SH-SY5Y (cell line): ENCODE results near the gene DRD3.

ENCODE experiments used
- GATA2 ChIP-seq: IDR thresholded peaks from 2 replicates; pipeline ENCODE4 v1.6.1; 2011; ENCODE audit warnings: mild to moderate bottlenecking, low read depth, low read length
- GATA3 ChIP-seq: IDR thresholded peaks from 2 replicates; pipeline ENCODE4 v1.6.1; 2011; ENCODE audit warnings: low read depth, mild to moderate bottlenecking, low read length, moderate library complexity

Gene DRD3

DNA sequence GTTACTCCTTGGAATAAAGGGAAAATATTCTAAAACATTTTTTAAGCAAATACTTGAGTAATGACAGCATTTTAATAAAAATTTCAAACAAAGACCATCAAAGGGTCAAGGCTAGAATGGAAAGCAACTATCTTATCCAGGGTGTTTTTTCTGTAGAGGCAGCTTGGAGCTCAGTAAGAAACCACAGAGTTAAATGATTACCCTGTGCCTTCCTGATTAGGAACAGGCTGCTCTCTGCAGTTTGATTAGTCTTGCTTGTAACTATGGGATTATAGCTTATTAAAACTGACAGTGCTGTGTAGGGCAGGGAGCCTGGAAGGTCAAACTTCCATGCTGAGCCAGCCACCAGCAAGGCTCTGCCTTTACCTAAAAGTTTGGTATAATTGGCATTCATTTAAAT is 89.2 kb downstream of the DRD3 start:
- TF ChIP-seq GATA3: no peak

DNA sequence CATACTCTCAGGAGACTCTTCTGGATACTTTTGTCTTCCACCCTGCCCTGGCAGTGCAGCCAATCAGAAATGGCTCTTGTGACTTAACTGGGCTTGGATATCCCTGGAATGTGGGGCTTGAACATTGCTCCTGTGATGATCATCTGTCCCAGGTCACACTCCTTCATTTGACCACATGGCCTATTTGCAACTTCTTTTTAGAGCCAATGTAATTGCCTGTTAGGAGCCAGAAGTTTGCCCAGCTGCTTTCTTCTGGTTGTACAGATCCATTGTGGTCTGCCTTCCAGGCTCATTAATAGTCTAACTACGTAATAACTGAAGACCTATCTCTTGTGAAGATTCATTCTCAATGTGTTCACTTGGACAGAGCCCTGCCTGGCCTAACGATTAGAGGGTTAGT is 92.5 kb downstream of the DRD3 start:
- TF ChIP-seq GATA2: no peak

DNA sequence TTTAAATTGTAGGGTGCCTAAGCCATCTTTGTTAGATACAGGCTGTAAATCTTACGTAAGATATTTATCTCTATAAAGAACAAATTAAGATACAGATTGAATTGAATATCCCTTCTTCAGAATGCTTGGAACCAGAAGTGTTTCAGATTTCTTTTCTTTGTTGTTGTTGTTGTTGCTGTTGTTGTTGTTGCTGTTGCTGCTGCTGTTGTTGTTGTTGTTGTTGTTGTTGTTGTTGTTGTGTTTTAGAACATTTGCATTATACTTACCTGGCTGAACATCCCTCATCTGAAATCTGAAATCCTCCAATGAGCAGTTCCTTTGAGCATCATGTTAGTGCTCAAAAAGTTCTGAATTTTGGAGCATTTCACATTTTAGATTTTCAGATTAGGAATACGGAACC is 95.7 kb downstream of the DRD3 start:
- TF ChIP-seq GATA3 (no peak), GATA2 (no peak)

DNA sequence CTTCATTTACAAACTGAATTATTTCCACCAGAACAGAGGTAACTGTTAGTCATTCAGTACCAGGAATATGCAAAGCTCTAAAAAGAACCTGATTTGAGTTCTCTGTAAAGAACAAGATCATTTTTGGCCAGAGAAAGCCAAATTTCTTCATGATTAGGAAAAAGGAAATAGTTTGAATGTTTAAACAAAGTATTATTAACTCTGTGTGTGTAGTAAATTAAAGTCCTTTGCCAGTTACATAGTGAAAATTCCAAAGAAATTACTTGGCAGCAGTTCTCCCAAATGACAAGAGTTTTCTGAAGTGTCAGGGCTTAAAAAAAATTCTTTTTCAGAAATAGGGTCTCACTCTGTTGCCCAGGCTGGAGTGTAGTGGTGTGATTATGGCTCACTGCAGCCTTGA is 97.8 kb downstream of the DRD3 start:
- no peak for TF ChIP-seq GATA2
- TF ChIP-seq GATA3: no peak

DNA sequence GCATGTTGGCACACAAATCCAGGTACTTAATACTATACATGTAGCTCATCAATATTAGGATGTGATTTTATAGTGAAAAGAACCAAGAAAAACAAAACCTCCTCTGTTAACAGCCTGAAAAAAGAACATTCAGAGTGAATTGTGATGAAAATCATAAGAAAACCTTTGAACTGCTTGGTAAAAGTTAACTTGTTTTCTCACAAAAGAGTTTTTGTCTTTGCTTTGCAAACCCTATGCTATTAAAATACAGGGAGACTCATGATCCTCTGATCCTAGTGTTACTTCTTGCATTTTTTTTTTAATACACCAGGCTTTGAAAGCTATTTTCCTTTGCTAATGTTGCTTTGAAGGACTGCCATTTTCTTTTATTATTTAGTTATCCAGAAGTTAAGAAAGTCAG is 98.7 kb downstream of the DRD3 start:
- TF ChIP-seq GATA3: no peak
- no peak for TF ChIP-seq GATA2

DNA sequence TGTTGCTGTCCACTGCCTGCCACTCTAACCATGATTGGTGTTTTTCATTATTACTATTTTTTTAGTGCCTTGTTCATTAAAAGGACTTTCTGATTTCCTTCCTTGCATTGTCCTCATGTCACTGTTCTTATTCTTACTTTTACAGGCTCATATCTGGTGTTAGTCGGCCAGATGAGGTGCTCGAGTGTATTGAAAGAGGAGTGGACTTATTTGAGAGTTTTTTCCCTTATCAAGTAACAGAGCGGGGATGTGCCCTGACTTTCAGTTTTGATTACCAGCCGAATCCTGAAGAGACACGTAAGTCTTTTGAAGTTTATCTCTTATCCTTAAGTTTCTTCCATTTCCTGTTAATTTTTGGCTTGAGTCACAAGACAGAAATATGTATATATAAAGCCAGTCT is 99.1 kb downstream of the DRD3 start:
- TF ChIP-seq GATA2 (no peak), GATA3 (no peak)

DNA sequence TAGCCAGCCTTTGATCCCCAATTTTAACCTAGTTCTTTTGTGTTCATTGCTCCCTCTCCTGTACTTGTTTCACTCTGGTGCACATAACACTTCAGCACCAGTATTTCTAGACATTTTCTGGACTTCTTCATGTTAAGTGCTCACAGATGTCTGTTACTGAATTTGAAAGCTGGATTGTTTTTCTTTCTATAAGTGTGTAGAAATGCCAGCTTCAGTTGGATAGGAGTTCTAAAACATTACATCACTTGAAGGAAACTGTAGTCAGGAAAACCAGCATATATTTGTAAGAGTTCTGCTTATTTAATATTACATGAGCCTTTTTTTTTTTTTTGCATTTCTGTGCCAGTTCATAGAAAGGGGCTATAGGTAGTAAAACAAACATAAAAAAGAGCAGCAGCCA is 100.7 kb downstream of the DRD3 start:
- TF ChIP-seq GATA3: no peak
- no peak for TF ChIP-seq GATA2
